Neural progenitor cell (in vitro differentiated cells): ENCODE results near the gene TENT5A. TPM values are rescaled to one million over a fixed set of nuclear protein-coding genes. Genes with fewer than 3 reads are reported as not detected.
"Not testable (repeated sequence)": the region's sequence is repeated elsewhere in the genome, so short reads cannot be mapped to it uniquely, and the experiment has no call there.

Experiments used
- DNase-seq: peaks from one replicate; pipeline ENCODE4 v3.0.0-alpha.2; 2016; ENCODE audit warnings: low spot score
- H2AFZ ChIP-seq: fragments of 200-600 bp; sonication (generic); replicated peaks from 2 replicates; pipeline ENCODE4 v1.6.1; 2016; ENCODE audit warnings: antibody characterized with exemption
- H3F3A ChIP-seq: fragments of 200-600 bp; sonication (generic); 2 replicates; pipeline ENCODE4 v1.6.1; 2016; ENCODE audit warnings: antibody characterized with exemption, low read depth
- H3K27ac ChIP-seq: fragments of 200-600 bp; sonication (generic); 2 replicates; pipeline ENCODE4 v1.5.1; 2016; ENCODE audit warnings: mild to moderate bottlenecking
- H3K27me3 ChIP-seq: fragments of 200-600 bp; sonication (generic); 2 replicates; pipeline ENCODE4 v1.6.1; 2016; ENCODE audit warnings: mild to moderate bottlenecking, moderate library complexity
- H3K36me3 ChIP-seq: fragments of 200-600 bp; sonication (generic); 2 replicates; pipeline ENCODE4 v1.5.1; 2016
- H3K4me1 ChIP-seq: fragments of 200-600 bp; sonication (generic); 2 replicates; pipeline ENCODE4 v1.6.1; 2016; ENCODE audit warnings: mixed run types
- H3K4me2 ChIP-seq: fragments of 200-600 bp; sonication (generic); 2 replicates; pipeline ENCODE4 v1.6.1; 2016
- H3K4me3 ChIP-seq: fragments of 200-600 bp; sonication (generic); 2 replicates; pipeline ENCODE4 v1.5.1; 2016
- H3K79me2 ChIP-seq: fragments of 200-600 bp; sonication (generic); 2 replicates; pipeline ENCODE4 v1.6.1; 2016; ENCODE audit warnings: low read depth
- H3K9ac ChIP-seq: fragments of 200-600 bp; sonication (generic); 2 replicates; pipeline ENCODE4 v1.6.1; 2016
- H3K9me3 ChIP-seq: fragments of 200-600 bp; sonication (generic); 2 replicates; pipeline ENCODE4 v1.5.1; 2016; ENCODE audit warnings: low read depth
- H4K20me1 ChIP-seq: fragments of 200-600 bp; sonication (generic); 2 replicates; pipeline ENCODE4 v1.6.1; 2016; ENCODE audit warnings: low read depth
- H3K27ac Mint-ChIP-seq: 3 replicates; pipeline ENCODE4 v1.8.0; 2021; ENCODE audit warnings: mixed read lengths
- H3K27me3 Mint-ChIP-seq: 2 replicates; pipeline ENCODE4 v1.8.0; 2022; ENCODE audit warnings: low read depth, mild to moderate bottlenecking, inconsistent platforms, moderate library complexity, mixed read lengths; ENCODE audit not compliant: insufficient read depth
- H3K36me3 Mint-ChIP-seq: 3 replicates; pipeline ENCODE4 v1.8.0; 2021; ENCODE audit warnings: mixed read lengths
- H3K4me1 Mint-ChIP-seq: 3 replicates; pipeline ENCODE4 v1.8.0; 2021; ENCODE audit warnings: mixed read lengths
- H3K4me3 Mint-ChIP-seq: 3 replicates; pipeline ENCODE4 v1.8.0; 2021; ENCODE audit warnings: mild to moderate bottlenecking, moderate library complexity, mixed read lengths
- H3K9me3 Mint-ChIP-seq: 3 replicates; pipeline ENCODE4 v1.8.0; 2020; ENCODE audit warnings: mixed read lengths
- CTCF ChIP-seq: fragments of 200-600 bp; sonication (generic); IDR thresholded peaks from 2 replicates; pipeline ENCODE4 v1.5.1; 2017; ENCODE audit warnings: antibody characterized with exemption, mild to moderate bottlenecking
- EZH2 ChIP-seq: fragments of 200-600 bp; sonication (generic); IDR thresholded peaks from 2 replicates; pipeline ENCODE4 v1.6.1; 2017; ENCODE audit warnings: antibody characterized with exemption, mild to moderate bottlenecking, moderate library complexity
- EZH2phosphoT487 ChIP-seq: fragments of 200-600 bp; sonication (generic); IDR thresholded peaks from 2 replicates; pipeline ENCODE4 v1.6.1; 2017; ENCODE audit warnings: antibody characterized with exemption
- total RNA-seq: library from RNA; depleted of rRNA; stranded (reverse); fragments of >200 nt; gene quantifications from 2 replicates; pipeline ENCODE4 v1.2.3, GENCODE V29; 2015; ENCODE audit warnings: low replicate concordance

Gene TENT5A
- total RNA-seq, 1 donor from 2014 or later, result 11.7 TPM

- H3K9me3 ChIP-seq, result no peaks in the 10 kb centered on the region
- peaks cover 3% of the 10 kb centered on the region for H3F3A ChIP-seq
- no peaks in the 10 kb centered on the region for H3K36me3 Mint-ChIP-seq
- no peaks in the 10 kb centered on the region for H3K9me3 Mint-ChIP-seq
- TF ChIP-seq CTCF, result no peak
- TF ChIP-seq EZH2phosphoT487, result no peak
- no peak for TF ChIP-seq EZH2
- no peak overlapping the region for H2AFZ ChIP-seq
- H3K79me2 ChIP-seq, result no peaks in the 10 kb centered on the region
- no peak for DNase-seq
- no peaks in the 10 kb centered on the region for H3K4me1 Mint-ChIP-seq
- peaks cover 3% of the 10 kb centered on the region for H4K20me1 ChIP-seq
- H3K4me3 Mint-ChIP-seq, result no peak overlapping the region
- peaks cover 29% of the 10 kb centered on the region for H3K4me1 ChIP-seq
- H3K9ac ChIP-seq, result no peak overlapping the region
- H3K27ac ChIP-seq, result no peak overlapping the region
- no peaks in the 10 kb centered on the region for H3K27me3 ChIP-seq
- no peak overlapping the region for H3K4me3 ChIP-seq
- H3K27ac Mint-ChIP-seq, result no peak overlapping the region
- H3K36me3 ChIP-seq, result no peaks in the 10 kb centered on the region
- H3K27me3 Mint-ChIP-seq, result no peaks in the 10 kb centered on the region
- no peak overlapping the region for H3K4me2 ChIP-seq
These were observed 10.8 kb downstream of the TENT5A start for GRCh38 chr6:81741689-81742088.

GRCh38 chr6:81740591-81740990 lies 11.9 kb downstream of the TENT5A start:
- not testable (repeated sequence) for H3K27me3 Mint-ChIP-seq, H3K27me3 ChIP-seq, H2AFZ ChIP-seq, H3K36me3 Mint-ChIP-seq, H3K9ac ChIP-seq, H3K27ac ChIP-seq, H3K9me3 Mint-ChIP-seq, H3K4me3 Mint-ChIP-seq, H3K27ac Mint-ChIP-seq, H3K4me1 Mint-ChIP-seq, H3K79me2 ChIP-seq, H4K20me1 ChIP-seq, H3K9me3 ChIP-seq, H3K4me2 ChIP-seq, H3F3A ChIP-seq, DNase-seq, H3K4me3 ChIP-seq, H3K36me3 ChIP-seq
- H3K4me1 ChIP-seq, result peaks cover 18% of the 10 kb centered on the region

- H3K27ac ChIP-seq, result no peak overlapping the region
- H2AFZ ChIP-seq, result no peak overlapping the region
- no peaks in the 10 kb centered on the region for H3K4me1 Mint-ChIP-seq
- no peak overlapping the region for H3K4me3 Mint-ChIP-seq
- no peaks in the 10 kb centered on the region for H3K36me3 ChIP-seq
- H4K20me1 ChIP-seq, result no peaks in the 10 kb centered on the region
- H3K4me2 ChIP-seq, result no peak overlapping the region
- H3K27me3 ChIP-seq, result no peaks in the 10 kb centered on the region
- no peaks in the 10 kb centered on the region for H3K79me2 ChIP-seq
- no peak overlapping the region for H3K4me3 ChIP-seq
- no peaks in the 10 kb centered on the region for H3K36me3 Mint-ChIP-seq
- H3K27me3 Mint-ChIP-seq, result no peaks in the 10 kb centered on the region
- no peak overlapping the region for H3K9ac ChIP-seq
- no peaks in the 10 kb centered on the region for H3F3A ChIP-seq
- no peaks in the 10 kb centered on the region for H3K9me3 Mint-ChIP-seq
- no peak for TF ChIP-seq CTCF
- no peak for TF ChIP-seq EZH2
- TF ChIP-seq EZH2phosphoT487, result no peak
- DNase-seq, result no peak
- H3K9me3 ChIP-seq, result no peaks in the 10 kb centered on the region
- H3K27ac Mint-ChIP-seq, result no peak overlapping the region
- H3K4me1 ChIP-seq, result peaks cover 13% of the 10 kb centered on the region
These were observed 13.0 kb downstream of the TENT5A start for GRCh38 chr6:81739230-81740195.

- H3K4me1 ChIP-seq, result peaks cover 13% of the 10 kb centered on the region
- H3K36me3 ChIP-seq, result no peaks in the 10 kb centered on the region
- Mint-ChIP-seq H3K27ac (no peak overlapping the region), H3K4me1 (no peaks in the 10 kb centered on the region), H3K36me3 (no peaks in the 10 kb centered on the region), H3K9me3 (no peaks in the 10 kb centered on the region), H3K27me3 (no peaks in the 10 kb centered on the region), H3K4me3 (no peak overlapping the region)
- H3K9me3 ChIP-seq, result no peaks in the 10 kb centered on the region
- H3K9ac ChIP-seq, result no peak overlapping the region
- H3K4me2 ChIP-seq, result no peak overlapping the region
- DNase-seq, result no peak
- no peak overlapping the region for H3K4me3 ChIP-seq
- no peak for TF ChIP-seq EZH2phosphoT487
- no peak for TF ChIP-seq CTCF
- TF ChIP-seq EZH2, result no peak
- H3F3A ChIP-seq, result no peaks in the 10 kb centered on the region
- no peak overlapping the region for H2AFZ ChIP-seq
- H3K27me3 ChIP-seq, result no peaks in the 10 kb centered on the region
- H4K20me1 ChIP-seq, result no peaks in the 10 kb centered on the region
- no peak overlapping the region for H3K27ac ChIP-seq
- no peaks in the 10 kb centered on the region for H3K79me2 ChIP-seq
These were observed 16.1 kb downstream of the TENT5A start for GRCh38 chr6:81736428-81736827.
